WTC11 (cell line): Measurements from ENCODE around the gene THSD7B. TPM values are rescaled to one million over a fixed set of nuclear protein-coding genes. Genes with fewer than 3 reads are reported as not detected.

Experiments
- ATAC-seq: fragments of 200-7000 bp; cut with Tn5 transposase; 2 replicates; pipeline ENCODE4 v1.10.0; 2021; ENCODE audit warnings: mild to moderate bottlenecking, moderate library complexity
- CTCF ChIA-PET: fragments of 300-600 bp; sonication (Branson Sonifier 250); formaldehyde crosslinking; loops from one replicate; lab custom pipeline; 2021; ENCODE audit warnings: antibody characterized with exemption; lab: Charles Lee
- POLR2A ChIA-PET: fragments of 350-600 bp; sonication (Branson Sonifier 250); formaldehyde crosslinking; loops from one replicate; lab custom pipeline; 2021; ENCODE audit warnings: antibody characterized with exemption; lab: Charles Lee
- DNase-seq: peaks from one replicate; pipeline ENCODE4 v3.0.0; 2021; ENCODE audit warnings: low spot score
- H3K27ac Mint-ChIP-seq: 2 replicates; pipeline ENCODE4 v1.8.0; 2021; ENCODE audit warnings: mixed read lengths
- H3K27me3 Mint-ChIP-seq: 2 replicates; pipeline ENCODE4 v1.8.0; 2021; ENCODE audit warnings: low read depth, mild to moderate bottlenecking, moderate library complexity, mixed read lengths
- H3K36me3 Mint-ChIP-seq: 2 replicates; pipeline ENCODE4 v1.8.0; 2021; ENCODE audit warnings: mixed read lengths
- H3K4me1 Mint-ChIP-seq: 2 replicates; pipeline ENCODE4 v1.8.0; 2022; ENCODE audit warnings: mixed read lengths
- H3K4me3 Mint-ChIP-seq: 2 replicates; pipeline ENCODE4 v1.8.0; 2021; ENCODE audit warnings: mild to moderate bottlenecking, moderate library complexity, mixed read lengths
- H3K9me3 Mint-ChIP-seq: 2 replicates; pipeline ENCODE4 v1.8.0; 2021; ENCODE audit warnings: mixed read lengths
- AFF4 ChIP-seq: sonication (generic); formaldehyde crosslinking; IDR thresholded peaks from 2 replicates; pipeline ENCODE4 v1.8.1; 2023; ENCODE audit warnings: mild to moderate bottlenecking, missing genetic modification reagents, borderline replicate concordance
- ATF2 ChIP-seq: sonication (generic); formaldehyde crosslinking; IDR thresholded peaks from 2 replicates; pipeline ENCODE4 v1.8.1; 2022; ENCODE audit warnings: low read depth, missing genetic modification reagents, borderline replicate concordance
- CDX4 ChIP-seq: fragments of 250-450 bp; sonication (Bioruptor Pico); IDR thresholded peaks from 2 replicates; pipeline ENCODE4 v1.9.0; 2021; ENCODE audit warnings: moderate library complexity, mild to moderate bottlenecking, inconsistent platforms, borderline replicate concordance
- CREB1 ChIP-seq: sonication (generic); formaldehyde crosslinking; IDR thresholded peaks from 2 replicates; pipeline ENCODE4 v1.8.0; 2023; ENCODE audit warnings: mild to moderate bottlenecking, missing genetic modification reagents
- GTF2I ChIP-seq: fragments of 250-450 bp; sonication (Bioruptor Pico); conservative IDR thresholded peaks from 2 replicates; pipeline ENCODE4 v1.4.0; 2021; ENCODE audit warnings: mild to moderate bottlenecking
- IRF2 ChIP-seq: sonication (generic); formaldehyde crosslinking; IDR thresholded peaks from 2 replicates; pipeline ENCODE4 v1.8.0; 2022; ENCODE audit warnings: low read depth, missing genetic modification reagents, borderline replicate concordance
- NFATC4 ChIP-seq: fragments of 250-450 bp; sonication (Bioruptor Pico); IDR thresholded peaks from 2 replicates; pipeline ENCODE4 v1.9.0; 2021; ENCODE audit warnings: mild to moderate bottlenecking
- NR1H2 ChIP-seq: sonication (generic); formaldehyde crosslinking; IDR thresholded peaks from 2 replicates; pipeline ENCODE4 v1.9.0; 2021; ENCODE audit warnings: mild to moderate bottlenecking, moderate library complexity, missing genetic modification reagents
- OVOL2 ChIP-seq: fragments of 250-450 bp; sonication (Bioruptor Pico); IDR thresholded peaks from 2 replicates; pipeline ENCODE4 v1.9.0; 2021; ENCODE audit warnings: mild to moderate bottlenecking, borderline replicate concordance
- SMAD4 ChIP-seq: sonication (generic); formaldehyde crosslinking; IDR thresholded peaks from 2 replicates; pipeline ENCODE4 v1.8.0; 2022; ENCODE audit warnings: mild to moderate bottlenecking, missing genetic modification reagents
- SOX15 ChIP-seq: fragments of 250-450 bp; sonication (Bioruptor Pico); IDR thresholded peaks from 2 replicates; pipeline ENCODE4 v1.9.0; 2021; ENCODE audit warnings: mild to moderate bottlenecking
- TCF7 ChIP-seq: sonication (generic); formaldehyde crosslinking; IDR thresholded peaks from 2 replicates; pipeline ENCODE4 v1.8.0; 2022; ENCODE audit warnings: mild to moderate bottlenecking, low read depth, missing genetic modification reagents, moderate library complexity
- TEAD4 ChIP-seq: sonication (generic); formaldehyde crosslinking; IDR thresholded peaks from 2 replicates; pipeline ENCODE4 v1.8.0; 2022; ENCODE audit warnings: mild to moderate bottlenecking, missing genetic modification reagents
- USF1 ChIP-seq: sonication (generic); formaldehyde crosslinking; IDR thresholded peaks from 2 replicates; pipeline ENCODE4 v1.8.0; 2022; ENCODE audit warnings: mild to moderate bottlenecking, missing genetic modification reagents
- ZBTB21 ChIP-seq: sonication (generic); formaldehyde crosslinking; IDR thresholded peaks from 2 replicates; pipeline ENCODE4 v1.8.1; 2023; ENCODE audit warnings: mild to moderate bottlenecking, missing genetic modification reagents, borderline replicate concordance
- ZNF232 ChIP-seq: sonication (generic); formaldehyde crosslinking; IDR thresholded peaks from 2 replicates; pipeline ENCODE4 v1.8.0; 2022; ENCODE audit warnings: mild to moderate bottlenecking, missing genetic modification reagents
- ZNF423 ChIP-seq: fragments of 250-450 bp; sonication (Bioruptor Pico); IDR thresholded peaks from 2 replicates; pipeline ENCODE4 v2.1.2; 2022; ENCODE audit warnings: mild to moderate bottlenecking, moderate library complexity
- ZNF512 ChIP-seq: sonication (generic); formaldehyde crosslinking; IDR thresholded peaks from 2 replicates; pipeline ENCODE4 v1.8.1; 2022; ENCODE audit warnings: missing genetic modification reagents, borderline replicate concordance
- total RNA-seq: library from RNA; stranded (reverse); gene quantifications from 3 replicates; pipeline ENCODE4 v1.2.3, GENCODE V29; 2021

Gene THSD7B
- total RNA-seq, 1 experiment from 2014 or later, result 2.9 TPM

- TF ChIP-seq CREB1 (CRISPR knock-in tag), result no peak
- peaks cover 16% of the 10 kb centered on the region for H3K4me1 Mint-ChIP-seq
- POLR2A ChIA-PET, result no interaction called here
- H3K36me3 Mint-ChIP-seq, result no peaks in the 10 kb centered on the region; the same call in 1 of the 2 replicates
- CTCF ChIA-PET, result interaction anchor here (1.3 kb wide), 1 partner anchor 8 kb away, joined by 4 read pairs; no protein-coding TSS in a partner anchor
- no peaks in the 10 kb centered on the region for H3K27me3 Mint-ChIP-seq
- H3K9me3 Mint-ChIP-seq, result peaks cover 14% of the 10 kb centered on the region
- DNase-seq (no peak), ATAC-seq (no peak)
- no peak overlapping the region for H3K27ac Mint-ChIP-seq
- H3K4me3 Mint-ChIP-seq, result no peak overlapping the region
Measured at GRCh38 chr2:137182071-137182470, 416.7 kb downstream of the THSD7B start.

GRCh38 chr2:137183206-137183898 lies 418.0 kb downstream of the THSD7B start:
- H3K9me3 Mint-ChIP-seq, result peaks cover 14% of the 10 kb centered on the region
- CTCF ChIA-PET, result no interaction called here

GRCh38 chr2:137185378-137186078 lies 420.2 kb downstream of the THSD7B start:
- peaks cover 7% of the 10 kb centered on the region for H3K27me3 Mint-ChIP-seq
- ATAC-seq, result no peak
- DNase-seq, result no peak
- ChIA-PET CTCF (no interaction called here), POLR2A (no interaction called here)
- TF ChIP-seq OVOL2 (no peak), GTF2I (peak; percentile 70; the same call in 1 of the 2 replicates)
- H3K4me1 Mint-ChIP-seq, result peaks cover 5% of the 10 kb centered on the region; the same call in 1 of the 2 replicates
- H3K4me3 Mint-ChIP-seq, result no peak overlapping the region
- no peak overlapping the region for H3K27ac Mint-ChIP-seq
- no peaks in the 10 kb centered on the region; the same call in 1 of the 2 replicates for H3K36me3 Mint-ChIP-seq
- H3K9me3 Mint-ChIP-seq, result peaks cover 14% of the 10 kb centered on the region

More at GRCh38 chr2:137183206-137183898, 418.0 kb downstream of the THSD7B start:
- DNase-seq (no peak), ATAC-seq (no peak)
- no peaks in the 10 kb centered on the region for H3K27me3 Mint-ChIP-seq
- no peak overlapping the region for H3K4me3 Mint-ChIP-seq
- H3K4me1 Mint-ChIP-seq, result peaks cover 13% of the 10 kb centered on the region
- H3K27ac Mint-ChIP-seq, result no peak overlapping the region
- POLR2A ChIA-PET, result no interaction called here
- H3K36me3 Mint-ChIP-seq, result no peaks in the 10 kb centered on the region; the same call in 1 of the 2 replicates
- TF ChIP-seq ZNF423, result no peak
- no peak for TF ChIP-seq SMAD4 (CRISPR knock-in tag)
- no peak for TF ChIP-seq IRF2 (CRISPR knock-in tag)
- no peak for TF ChIP-seq AFF4 (CRISPR knock-in tag)
- TF ChIP-seq OVOL2, result no peak
- no peak for TF ChIP-seq ATF2 (CRISPR knock-in tag)
- TF ChIP-seq TCF7 (CRISPR knock-in tag), result no peak
- no peak for TF ChIP-seq ZNF232 (CRISPR knock-in tag)
- no peak for TF ChIP-seq SOX15 (CRISPR knock-in tag)
- no peak for TF ChIP-seq ZBTB21 (CRISPR knock-in tag)

GRCh38 chr2:137187216-137187615 lies 421.9 kb downstream of the THSD7B start:
- peaks cover 14% of the 10 kb centered on the region for H3K9me3 Mint-ChIP-seq
- ChIA-PET POLR2A (no interaction called here), CTCF (no interaction called here)

More at GRCh38 chr2:137187216-137187615, 421.9 kb downstream of the THSD7B start:
- Mint-ChIP-seq H3K4me1 (peaks cover 6% of the 10 kb centered on the region), H3K27me3 (peaks cover 18% of the 10 kb centered on the region), H3K4me3 (no peak overlapping the region), H3K27ac (no peak overlapping the region), H3K36me3 (no peaks in the 10 kb centered on the region; the same call in 1 of the 2 replicates)
- ATAC-seq (no peak), DNase-seq (no peak)
- TF ChIP-seq TEAD4 (CRISPR knock-in tag) (no peak), NR1H2 (no peak), NFATC4 (no peak), USF1 (CRISPR knock-in tag) (no peak), GTF2I (no peak), CDX4 (CRISPR knock-in tag) (no peak), ZNF512 (CRISPR knock-in tag) (no peak)
